ENCODE measurements around the gene PUS10. TPM values are rescaled to one million over a fixed set of nuclear protein-coding genes. Genes with fewer than 3 reads are reported as not detected.

The PUS10 gene
- total RNA-seq, 4 donors from 2014 or later = 3.8 to 26.4 (median 12.1) TPM

DNA sequence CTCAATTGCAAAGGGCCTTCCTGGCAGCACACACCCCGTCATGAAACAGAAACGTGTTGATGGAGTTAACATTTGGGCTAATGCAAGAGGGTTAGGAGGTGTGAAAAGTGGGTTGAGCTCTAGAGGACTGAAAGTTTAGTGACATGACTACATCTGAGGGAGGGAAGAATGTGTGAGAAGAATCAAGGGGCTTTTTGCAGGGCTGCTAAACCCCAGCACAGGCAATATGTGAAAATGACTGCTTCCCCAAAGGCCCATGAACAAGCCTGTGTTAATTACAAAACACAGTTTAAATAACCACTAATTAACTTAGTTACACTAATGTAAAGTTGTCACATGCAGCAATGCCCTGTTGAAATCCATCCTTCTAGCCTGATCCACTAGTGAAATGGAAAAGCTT is 63.9 kb downstream of the PUS10 start:
- no peak for DNase-seq
- intact Hi-C loops (cut with DNase I; ENCODE audit: low total_unique reads) (no loop called here), in situ Hi-C loops (cut with MboI; ENCODE audit: low pct_ligation_motif_present in 1 of 4, low pct_unique_long_range_greater_than_20kb in 1 of 4, low sequenced_read_pairs in 3 of 4) (no loop called here)
- Histone ChIP-seq H3K27me3 (no peaks in the 10 kb centered on the region), H3K4me3 (no peak overlapping the region), H3K4me1 (peaks cover 0 to 7% (median 2%) of the 10 kb centered on the region in 4 donors), H3K27ac (no peak overlapping the region), H3K36me3 (peaks cover 0 to 12% (median 0%) of the 10 kb centered on the region in 4 donors), H3K9me3 (no peaks in the 10 kb centered on the region)
- 58 to 60% methylated on average over 1 to 2 of the region's 2 CpGs for whole genome bisulfite sequencing, 2 donors (ENCODE audit: low coverage in 1 of 2)
- TF ChIP-seq, protein P1, sequence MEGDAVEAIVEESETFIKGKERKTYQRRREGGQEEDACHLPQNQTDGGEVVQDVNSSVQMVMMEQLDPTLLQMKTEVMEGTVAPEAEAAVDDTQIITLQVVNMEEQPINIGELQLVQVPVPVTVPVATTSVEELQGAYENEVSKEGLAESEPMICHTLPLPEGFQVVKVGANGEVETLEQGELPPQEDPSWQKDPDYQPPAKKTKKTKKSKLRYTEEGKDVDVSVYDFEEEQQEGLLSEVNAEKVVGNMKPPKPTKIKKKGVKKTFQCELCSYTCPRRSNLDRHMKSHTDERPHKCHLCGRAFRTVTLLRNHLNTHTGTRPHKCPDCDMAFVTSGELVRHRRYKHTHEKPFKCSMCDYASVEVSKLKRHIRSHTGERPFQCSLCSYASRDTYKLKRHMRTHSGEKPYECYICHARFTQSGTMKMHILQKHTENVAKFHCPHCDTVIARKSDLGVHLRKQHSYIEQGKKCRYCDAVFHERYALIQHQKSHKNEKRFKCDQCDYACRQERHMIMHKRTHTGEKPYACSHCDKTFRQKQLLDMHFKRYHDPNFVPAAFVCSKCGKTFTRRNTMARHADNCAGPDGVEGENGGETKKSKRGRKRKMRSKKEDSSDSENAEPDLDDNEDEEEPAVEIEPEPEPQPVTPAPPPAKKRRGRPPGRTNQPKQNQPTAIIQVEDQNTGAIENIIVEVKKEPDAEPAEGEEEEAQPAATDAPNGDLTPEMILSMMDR (IDR thresholded peaks at IDR 0.05) = no peak
- TF ChIP-seq POLR2A (IDR thresholded peaks at IDR 0.05) = no peak
- TF ChIP-seq POLR2AphosphoS5 (IDR thresholded peaks at IDR 0.05) = no peak
- no peak for TF ChIP-seq EP300 (IDR thresholded peaks at IDR 0.05; ENCODE audit: low read depth)

DNA sequence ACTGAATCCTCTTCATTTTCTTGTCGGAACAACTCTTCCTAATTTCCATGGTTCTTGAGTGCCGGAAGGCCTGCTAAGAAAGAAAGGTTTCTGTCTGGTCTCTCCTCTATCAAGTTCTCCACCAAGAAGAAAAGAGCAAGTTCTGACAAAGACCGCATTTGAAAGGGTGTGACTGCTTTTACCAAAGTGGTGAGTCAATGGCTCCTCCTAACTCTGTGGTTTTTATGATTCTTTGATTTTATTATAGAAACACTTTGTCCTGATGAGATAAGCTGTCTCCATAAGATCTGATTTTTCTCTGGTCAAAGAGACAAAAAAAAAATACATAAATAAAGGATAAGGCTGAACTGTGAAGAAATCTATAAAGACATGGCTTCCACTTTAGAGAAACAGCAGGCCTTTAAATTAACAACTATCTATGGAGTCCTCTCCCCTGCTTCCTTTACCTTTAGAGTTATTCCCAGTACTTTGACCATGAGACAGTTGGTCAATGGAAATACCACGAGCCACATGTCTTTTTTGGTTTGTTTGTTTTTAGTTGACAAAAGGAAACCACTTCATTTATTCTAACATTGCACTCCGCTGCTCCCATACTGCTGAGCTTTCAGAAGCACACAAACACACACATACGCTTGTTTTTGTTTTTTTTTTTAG is 69.0 kb downstream of the PUS10 start:
- Histone ChIP-seq H3K9me3 (no peaks in the 10 kb centered on the region), H3K4me1 (peaks cover 0 to 3% (median 0%) of the 10 kb centered on the region in 4 donors), H3K27me3 (no peaks in the 10 kb centered on the region), H3K27ac (peak overlapping the region in 1 of 4 donors; percentile 25), H3K36me3 (peaks cover 0 to 12% (median 0%) of the 10 kb centered on the region in 4 donors), H3K4me3 (no peak overlapping the region)
- intact Hi-C loops (cut with DNase I; ENCODE audit: low total_unique reads) (no loop called here), in situ Hi-C loops (cut with MboI; ENCODE audit: low pct_ligation_motif_present in 1 of 4, low pct_unique_long_range_greater_than_20kb in 1 of 4, low sequenced_read_pairs in 3 of 4) (no loop called here)
- no peak for DNase-seq
- no peak for TF ChIP-seq POLR2A (IDR thresholded peaks at IDR 0.05)
- TF ChIP-seq EP300 (IDR thresholded peaks at IDR 0.05; ENCODE audit: low read depth) = no peak
- no peak for TF ChIP-seq POLR2AphosphoS5 (IDR thresholded peaks at IDR 0.05)
- TF ChIP-seq, protein P1 (IDR thresholded peaks at IDR 0.05) = no peak
- 68 to 85% methylated on average over 6 of the region's 6 CpGs for WGBS, 2 donors (ENCODE audit: low coverage in 1 of 2)

DNA sequence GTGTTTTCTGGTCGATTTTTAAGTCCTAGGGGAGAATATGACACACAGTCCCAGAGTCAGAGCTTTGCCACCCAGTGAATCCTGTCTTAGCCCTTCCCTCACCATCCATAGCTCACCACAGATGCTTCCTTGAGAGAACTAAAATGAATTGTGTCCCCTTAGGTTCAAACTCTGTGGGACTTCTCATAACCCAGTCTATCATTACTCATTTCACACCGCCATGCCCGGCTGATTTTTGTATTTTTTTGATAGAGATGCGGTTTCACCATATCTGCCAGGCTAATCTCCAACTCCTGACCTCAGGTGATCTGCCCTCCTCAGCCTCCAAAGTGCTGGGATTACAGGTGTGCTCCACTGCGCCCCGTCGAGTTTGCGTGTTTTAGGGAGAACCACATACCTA is 69.9 kb downstream of the PUS10 start:
- DNase-seq = no peak
- TF ChIP-seq POLR2AphosphoS5 (IDR thresholded peaks at IDR 0.05) = no peak
- TF ChIP-seq, protein P1 (IDR thresholded peaks at IDR 0.05) = no peak
- TF ChIP-seq POLR2A (IDR thresholded peaks at IDR 0.05) = no peak
- TF ChIP-seq EP300 (IDR thresholded peaks at IDR 0.05; ENCODE audit: low read depth) = no peak
- Histone ChIP-seq H3K4me3 (no peak overlapping the region), H3K9me3 (no peaks in the 10 kb centered on the region), H3K4me1 (peaks cover 0 to 3% (median 0%) of the 10 kb centered on the region in 4 donors), H3K36me3 (peaks cover 0 to 10% (median 0%) of the 10 kb centered on the region in 4 donors), H3K27ac (no peak overlapping the region), H3K27me3 (no peaks in the 10 kb centered on the region)
- in situ Hi-C loops (cut with MboI; ENCODE audit: low pct_ligation_motif_present in 1 of 4, low pct_unique_long_range_greater_than_20kb in 1 of 4, low sequenced_read_pairs in 3 of 4) = no loop called here
- WGBS, 2 donors (ENCODE audit: low coverage in 1 of 2) = 94 to 97% methylated on average over 6 to 8 of the region's 8 CpGs
- intact Hi-C loops (cut with DNase I; ENCODE audit: low total_unique reads) = no loop called here

DNA sequence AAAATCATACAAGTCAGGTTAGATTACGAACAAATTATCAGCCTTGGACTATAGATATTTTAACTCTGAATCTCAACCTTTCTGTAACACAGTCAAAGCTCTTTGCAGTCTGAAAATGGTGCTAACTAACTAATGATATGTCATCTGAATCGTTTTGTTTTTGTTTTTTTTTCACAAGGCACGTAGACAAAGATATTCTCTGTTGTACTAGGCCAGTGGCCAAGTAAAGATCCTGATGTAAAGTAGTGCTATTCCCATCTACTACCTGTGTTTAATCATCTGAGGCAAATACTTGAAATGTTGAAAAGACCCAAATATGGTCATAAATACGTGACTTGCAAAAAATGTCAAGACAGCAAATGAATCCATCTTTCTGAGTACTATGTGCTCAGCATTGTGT is 71.0 kb downstream of the PUS10 start:
- in situ Hi-C loops (cut with MboI; ENCODE audit: low pct_ligation_motif_present in 1 of 4, low pct_unique_long_range_greater_than_20kb in 1 of 4, low sequenced_read_pairs in 3 of 4) = no loop called here
- peaks cover 0 to 3% (median 0%) of the 10 kb centered on the region in 4 donors for H3K4me1 ChIP-seq
- no peaks in the 10 kb centered on the region for H3K27me3 ChIP-seq
- no peaks in the 10 kb centered on the region for H3K9me3 ChIP-seq
- no peak for TF ChIP-seq POLR2A (IDR thresholded peaks at IDR 0.05)
- TF ChIP-seq EP300 (IDR thresholded peaks at IDR 0.05; ENCODE audit: low read depth) = no peak
- no peak for TF ChIP-seq POLR2AphosphoS5 (IDR thresholded peaks at IDR 0.05)
- TF ChIP-seq, protein P1 (IDR thresholded peaks at IDR 0.05) = no peak
- 87 to 89% methylated on average over 4 of the region's 4 CpGs for WGBS, 2 donors (ENCODE audit: low coverage in 1 of 2)
- H3K27ac ChIP-seq = no peak overlapping the region
- DNase-seq = no peak
- no peak overlapping the region for H3K4me3 ChIP-seq
- intact Hi-C loops (cut with DNase I; ENCODE audit: low total_unique reads) = no loop called here
- H3K36me3 ChIP-seq = peaks cover 0 to 4% (median 0%) of the 10 kb centered on the region in 4 donors
